Smooth muscle cell of the brain vasculature (primary cell): Measurements from ENCODE around the gene NEU1.
"Not testable (repeated sequence)": the region's sequence is repeated elsewhere in the genome, so short reads cannot be mapped to it uniquely, and the experiment has no call there.

Experiments
- DNase-seq: peaks from one replicate; pipeline ENCODE4 v3.0.0-alpha.2; 2012; ENCODE audit warnings: low read depth, low spot score

The NEU1 gene

GRCh38 chr6:31817929-31818511 is 44.6 kb downstream of the NEU1 start:
- DNase-seq = not testable (repeated sequence)

- not testable (repeated sequence) for DNase-seq
Observed at GRCh38 chr6:31817133-31817928, 45.3 kb downstream of the NEU1 start.

DNA sequence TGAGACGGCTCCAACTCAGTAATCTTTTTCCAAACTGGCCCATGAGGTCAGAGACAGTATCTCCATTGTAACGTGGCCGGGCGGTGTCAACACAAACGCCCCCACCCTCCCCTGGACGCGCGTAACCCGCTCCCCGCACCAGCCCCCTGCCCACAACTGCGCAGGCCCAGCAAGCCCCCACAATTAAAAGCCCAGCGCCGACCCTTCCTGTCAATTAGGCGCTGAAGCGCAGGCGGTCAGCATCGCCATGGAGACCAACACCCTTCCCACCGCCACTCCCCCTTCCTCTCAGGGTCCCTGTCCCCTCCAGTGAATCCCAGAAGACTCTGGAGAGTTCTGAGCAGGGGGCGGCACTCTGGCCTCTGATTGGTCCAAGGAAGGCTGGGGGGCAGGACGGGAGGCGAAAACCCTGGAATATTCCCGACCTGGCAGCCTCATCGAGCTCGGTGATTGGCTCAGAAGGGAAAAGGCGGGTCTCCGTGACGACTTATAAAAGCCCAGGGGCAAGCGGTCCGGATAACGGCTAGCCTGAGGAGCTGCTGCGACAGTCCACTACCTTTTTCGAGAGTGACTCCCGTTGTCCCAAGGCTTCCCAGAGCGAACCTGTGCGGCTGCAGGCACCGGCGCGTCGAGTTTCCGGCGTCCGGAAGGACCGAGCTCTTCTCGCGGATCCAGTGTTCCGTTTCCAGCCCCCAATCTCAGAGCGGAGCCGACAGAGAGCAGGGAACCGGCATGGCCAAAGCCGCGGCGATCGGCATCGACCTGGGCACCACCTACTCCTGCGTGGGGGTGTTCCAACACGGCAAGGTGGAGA is 47.4 kb downstream of the NEU1 start, which contains the start of the genes HSPA1A and HSPA1L:
Gene HSPA1A (plus strand): TSS at position 519 of the 814 bp plus-strand sequence. CDS start 214 bp downstream, at position 733.
Gene HSPA1L (minus strand): TSS at position 259 of the 814 bp plus-strand sequence. CDS start 3,311 bp downstream, outside the sequence.
- no peak for DNase-seq

DNA sequence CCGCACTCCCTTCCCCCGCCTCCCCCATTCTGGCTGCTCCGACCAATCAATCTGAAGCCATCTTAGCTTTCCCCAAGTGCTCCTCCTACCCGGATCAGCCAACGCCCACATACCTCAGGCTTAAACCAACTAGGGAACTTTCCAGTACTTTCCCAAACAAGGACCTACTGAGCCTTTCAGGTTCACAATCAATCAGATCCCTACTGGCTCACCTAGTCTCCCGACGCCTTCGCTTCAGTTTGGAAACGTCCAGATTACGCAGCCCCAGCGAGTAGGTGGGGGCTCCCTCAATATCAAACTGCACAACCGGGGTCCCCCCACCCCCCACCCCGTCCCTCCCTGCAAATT is 48.0 kb downstream of the NEU1 start:
- no peak for DNase-seq

GRCh38 chr6:31813465-31813849 is 49.2 kb downstream of the NEU1 start:
- DNase-seq = no peak

DNA sequence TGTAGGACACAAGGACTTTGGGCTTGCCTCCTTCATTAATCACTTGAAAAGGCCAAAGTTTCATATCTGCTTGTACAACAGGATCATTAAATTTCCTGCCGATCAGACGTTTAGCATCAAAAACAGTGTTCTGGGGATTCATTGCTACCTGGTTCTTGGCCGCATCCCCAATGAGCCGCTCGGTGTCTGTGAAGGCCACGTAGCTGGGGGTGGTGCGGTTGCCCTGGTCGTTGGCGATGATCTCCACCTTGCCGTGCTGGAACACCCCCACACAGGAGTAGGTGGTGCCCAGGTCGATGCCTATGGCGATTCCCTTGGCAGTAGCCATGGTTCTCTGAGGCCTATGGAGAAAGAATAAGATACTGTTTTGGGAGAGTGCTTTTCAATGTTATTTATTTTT is 51.0 kb downstream of the NEU1 start:
- no peak for DNase-seq

GRCh38 chr6:31808599-31808998 is 54.0 kb downstream of the NEU1 start:
- DNase-seq = not testable (repeated sequence)
